ENCODE results near the gene GAS2L3.

The GAS2L3 gene

DNA sequence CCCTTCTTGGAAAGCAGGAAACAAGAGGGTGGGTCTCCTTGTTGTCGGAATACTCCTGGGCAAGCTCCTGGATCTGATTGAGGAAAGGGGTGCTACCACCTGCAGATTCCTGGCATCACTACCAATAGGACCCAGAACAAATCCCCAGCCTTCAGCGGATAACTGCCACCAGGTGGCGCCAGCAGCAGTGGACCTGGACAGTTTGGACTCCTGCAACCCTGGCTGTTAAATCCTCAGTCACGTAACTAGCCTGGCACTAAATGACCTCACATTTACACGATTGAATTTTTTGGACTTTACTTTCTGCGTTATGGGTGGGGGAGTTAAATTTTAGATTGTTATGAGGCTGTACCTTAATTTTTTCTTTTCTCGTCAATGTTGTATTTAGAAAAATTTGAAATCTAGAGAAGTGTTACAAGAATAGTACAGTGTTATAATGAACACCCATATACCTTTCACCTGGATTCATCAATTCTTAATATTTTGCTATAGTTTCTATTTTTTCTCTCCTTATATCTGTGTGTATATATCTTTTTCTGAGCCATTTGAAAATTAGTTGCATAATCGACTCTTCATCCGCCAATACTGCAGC is 95.6 kb downstream of the GAS2L3 start:
- no peak for DNase-seq

DNA sequence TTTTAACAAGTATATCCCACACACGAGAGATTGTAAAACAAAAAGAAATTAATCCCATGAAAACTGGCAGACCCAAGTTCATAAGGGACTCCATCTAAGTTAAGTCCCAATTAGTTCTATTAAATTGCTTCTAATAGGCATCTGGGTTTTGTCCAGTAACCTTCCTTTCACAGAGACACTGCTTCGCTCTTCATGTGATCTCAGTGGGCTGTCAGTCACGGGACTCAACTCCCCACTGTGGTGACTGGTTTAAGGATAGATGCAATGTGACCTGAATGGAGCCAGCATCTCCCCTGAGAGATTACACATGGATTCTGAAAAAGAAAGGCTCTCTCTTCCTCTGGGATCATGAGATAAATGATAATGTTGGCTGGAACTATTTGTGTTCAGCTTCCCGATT is 96.4 kb downstream of the GAS2L3 start:
- DNase-seq = no peak

- DNase-seq = no peak
Observed at GRCh38 chr12:100671396-100672074, 98.1 kb downstream of the GAS2L3 start.

DNA sequence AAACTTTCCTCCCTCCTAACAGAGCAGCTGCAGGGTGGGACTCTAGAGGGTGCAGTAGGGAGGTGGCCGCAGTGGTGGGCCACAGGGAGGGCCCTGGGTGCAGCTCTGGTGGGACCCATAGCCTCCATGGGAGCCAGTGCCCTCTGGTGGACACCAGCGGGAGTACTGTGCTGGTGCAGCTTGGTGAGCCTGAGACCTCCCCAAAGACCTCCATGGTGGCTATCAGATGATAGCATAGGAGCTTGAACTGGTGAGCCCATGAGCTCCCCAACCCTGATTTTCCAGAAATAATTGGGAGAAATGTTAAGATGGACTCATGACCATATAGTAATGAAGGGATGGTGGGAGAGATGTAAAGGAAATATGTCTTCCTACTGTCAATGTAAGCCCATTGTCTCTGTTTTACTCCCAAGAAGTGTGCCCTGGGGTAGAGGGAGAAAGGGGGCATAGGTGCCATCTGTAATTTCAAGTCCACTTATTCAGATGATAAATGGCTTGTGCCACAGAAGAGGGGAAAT is 98.7 kb downstream of the GAS2L3 start:
- DNase-seq = no peak

GRCh38 chr12:100674036-100674888 is 100.8 kb downstream of the GAS2L3 start:
- DNase-seq = no peak
